Bronchial epithelial cell (primary cell): Measurements from ENCODE around the gene WDR64. TPM values are rescaled to one million over a fixed set of nuclear protein-coding genes. Genes with fewer than 3 reads are reported as not detected.
A peak's percentile ranks its signal among the peaks of the same experiment; 100 is the strongest.

Source experiments
- DNase-seq: peaks from one replicate; pipeline ENCODE4 v3.0.0-alpha.2; 2010; ENCODE audit warnings: low read depth
- FAIRE-seq: peaks from 2 replicates; lab custom pipeline; 2011; peaks lifted over from hg19 to GRCh38; lab: Jason Lieb, UNC
- H3K27me3 ChIP-seq: 2 replicates; pipeline ENCODE4 v1.5.1; 2011; ENCODE audit warnings: low read length; ENCODE audit not compliant: control insufficient read depth, insufficient read depth
- H3K36me3 ChIP-seq: 2 replicates; pipeline ENCODE4 v1.5.1; 2011; ENCODE audit warnings: low read length; ENCODE audit not compliant: control insufficient read depth, insufficient read depth
- H3K4me3 ChIP-seq: 2 replicates; pipeline ENCODE4 v1.5.1; 2011; ENCODE audit warnings: mild to moderate bottlenecking, low read depth, low read length, control low read depth
- total RNA-seq: library from RNA; depleted of rRNA; stranded (reverse); fragments of >200 nt; gene quantifications from 2 replicates; pipeline ENCODE4 v1.2.1, GENCODE V29; 2014
- TF ChIP-seq, protein P1 (sequence below): IDR thresholded peaks from 2 replicates; pipeline ENCODE4 v1.5.1; 2011; ENCODE audit warnings: mild to moderate bottlenecking, moderate library complexity, low read length, control low read depth, inconsistent platforms; ENCODE audit not compliant: insufficient read depth, severe bottlenecking

WDR64 gene
- total RNA-seq, 1 donor from 2014 or later = not detected

DNA sequence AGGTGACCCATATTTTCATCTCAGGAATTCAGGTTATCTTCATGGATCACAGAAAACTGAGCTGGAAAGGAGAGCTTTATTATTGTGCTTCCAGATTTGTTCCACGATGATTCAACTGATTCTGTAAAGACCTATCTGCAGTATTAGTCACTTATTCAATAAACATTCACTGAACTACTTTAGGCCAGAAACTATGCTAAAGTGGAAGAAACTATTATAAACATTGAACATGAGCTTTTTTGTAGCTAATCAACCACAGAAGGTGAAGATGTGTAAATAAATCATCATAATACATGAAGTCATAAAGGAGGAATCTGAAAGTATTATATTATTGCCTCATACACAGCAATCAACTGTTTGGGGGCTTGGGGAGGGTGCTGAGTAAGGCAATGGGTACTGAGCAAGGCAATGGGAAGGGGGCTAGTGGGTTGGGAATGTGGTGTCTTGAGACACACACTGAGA is 165.3 kb downstream of the WDR64 start:
- Histone ChIP-seq H3K4me3 (no peak overlapping the region), H3K36me3 (no peaks in the 10 kb centered on the region), H3K27me3 (no peaks in the 10 kb centered on the region)
- no peak for FAIRE-seq
- TF ChIP-seq, protein P1, sequence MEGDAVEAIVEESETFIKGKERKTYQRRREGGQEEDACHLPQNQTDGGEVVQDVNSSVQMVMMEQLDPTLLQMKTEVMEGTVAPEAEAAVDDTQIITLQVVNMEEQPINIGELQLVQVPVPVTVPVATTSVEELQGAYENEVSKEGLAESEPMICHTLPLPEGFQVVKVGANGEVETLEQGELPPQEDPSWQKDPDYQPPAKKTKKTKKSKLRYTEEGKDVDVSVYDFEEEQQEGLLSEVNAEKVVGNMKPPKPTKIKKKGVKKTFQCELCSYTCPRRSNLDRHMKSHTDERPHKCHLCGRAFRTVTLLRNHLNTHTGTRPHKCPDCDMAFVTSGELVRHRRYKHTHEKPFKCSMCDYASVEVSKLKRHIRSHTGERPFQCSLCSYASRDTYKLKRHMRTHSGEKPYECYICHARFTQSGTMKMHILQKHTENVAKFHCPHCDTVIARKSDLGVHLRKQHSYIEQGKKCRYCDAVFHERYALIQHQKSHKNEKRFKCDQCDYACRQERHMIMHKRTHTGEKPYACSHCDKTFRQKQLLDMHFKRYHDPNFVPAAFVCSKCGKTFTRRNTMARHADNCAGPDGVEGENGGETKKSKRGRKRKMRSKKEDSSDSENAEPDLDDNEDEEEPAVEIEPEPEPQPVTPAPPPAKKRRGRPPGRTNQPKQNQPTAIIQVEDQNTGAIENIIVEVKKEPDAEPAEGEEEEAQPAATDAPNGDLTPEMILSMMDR = no peak
- peak; percentile 67 for DNase-seq

DNA sequence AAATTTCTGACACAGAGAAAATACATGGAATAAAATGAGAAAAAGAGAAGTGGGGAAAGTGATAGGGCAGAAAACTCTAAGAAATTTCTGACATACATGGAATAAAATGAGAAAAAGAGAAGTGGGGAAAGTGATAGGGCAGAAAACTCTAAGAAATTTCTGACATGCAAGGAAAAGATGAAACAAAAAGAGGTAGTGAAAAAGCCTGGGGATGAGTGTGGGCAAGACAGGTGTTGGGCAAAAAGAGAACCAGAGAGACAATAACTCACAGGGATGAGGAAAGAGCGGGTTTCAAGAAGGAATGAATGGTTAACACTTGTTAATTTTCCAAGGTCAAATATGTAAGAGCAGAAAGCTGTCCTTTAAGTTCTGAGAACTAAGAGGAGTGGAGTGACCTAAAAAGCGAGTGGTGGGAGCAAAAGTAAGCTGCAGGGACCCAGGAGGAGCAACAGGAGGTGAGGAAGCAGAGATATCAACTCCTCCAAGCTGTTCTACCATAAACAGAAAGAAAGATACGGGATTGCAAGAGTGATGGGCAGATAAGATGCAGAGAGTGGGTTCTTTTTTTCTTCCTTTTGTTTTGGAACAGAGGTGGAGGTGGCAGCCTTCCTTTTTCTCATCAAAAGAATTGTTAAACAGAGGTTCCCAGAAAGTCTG is 166.0 kb downstream of the WDR64 start:
- no peaks in the 10 kb centered on the region for H3K27me3 ChIP-seq
- DNase-seq (no peak), FAIRE-seq (no peak)
- no peak overlapping the region for H3K4me3 ChIP-seq
- no peaks in the 10 kb centered on the region for H3K36me3 ChIP-seq
- TF ChIP-seq, protein P1 = no peak

DNA sequence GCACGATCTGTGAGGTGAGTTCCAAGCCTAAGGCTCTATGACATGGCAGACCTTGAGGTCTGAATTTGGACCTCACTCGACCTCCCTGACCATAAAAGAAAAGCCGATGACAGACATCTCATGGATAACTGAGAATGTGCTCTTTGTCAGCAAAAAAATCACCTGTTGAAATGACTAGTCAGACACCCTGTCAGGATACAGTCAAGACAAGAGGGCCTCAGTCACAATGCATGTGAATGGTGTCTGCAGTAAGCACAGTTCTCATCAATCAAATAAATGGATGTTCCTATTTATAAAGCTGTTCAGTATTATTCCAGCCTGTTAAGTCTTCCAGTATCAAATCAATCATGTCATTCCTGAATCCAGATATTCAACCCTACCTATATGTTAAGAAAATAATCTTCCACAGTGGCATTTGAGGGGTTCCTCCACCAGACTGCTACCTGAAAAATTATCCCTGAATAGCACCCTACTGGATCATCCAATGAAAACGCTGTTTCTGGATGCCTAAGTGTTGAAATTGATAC is 167.3 kb downstream of the WDR64 start:
- FAIRE-seq (no peak), DNase-seq (no peak)
- TF ChIP-seq, protein P1 = no peak
- Histone ChIP-seq H3K27me3 (no peaks in the 10 kb centered on the region), H3K4me3 (no peak overlapping the region), H3K36me3 (no peaks in the 10 kb centered on the region)

DNA sequence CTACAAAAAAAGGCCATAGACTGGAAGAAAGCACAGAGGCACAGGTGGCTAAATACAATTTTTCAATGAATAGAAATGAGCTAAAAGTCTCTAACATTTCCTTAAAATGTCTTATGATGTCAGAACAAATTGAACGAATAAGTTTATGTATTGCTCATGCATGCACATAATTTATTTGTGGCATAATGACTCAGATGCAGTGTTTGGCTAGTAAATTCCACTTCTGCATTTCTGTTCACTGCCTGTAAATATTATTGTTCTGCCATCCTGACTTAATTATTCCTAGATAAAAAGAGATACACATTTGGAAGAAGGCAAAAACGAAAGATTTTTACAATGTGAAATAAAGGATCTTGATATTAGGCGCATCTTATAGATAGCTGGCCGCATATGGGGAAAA is 169.3 kb downstream of the WDR64 start:
- no peaks in the 10 kb centered on the region for H3K27me3 ChIP-seq
- no peak overlapping the region for H3K4me3 ChIP-seq
- no peaks in the 10 kb centered on the region for H3K36me3 ChIP-seq
- FAIRE-seq = no peak
- peak; percentile 35 for DNase-seq
- TF ChIP-seq, protein P1 = no peak

DNA sequence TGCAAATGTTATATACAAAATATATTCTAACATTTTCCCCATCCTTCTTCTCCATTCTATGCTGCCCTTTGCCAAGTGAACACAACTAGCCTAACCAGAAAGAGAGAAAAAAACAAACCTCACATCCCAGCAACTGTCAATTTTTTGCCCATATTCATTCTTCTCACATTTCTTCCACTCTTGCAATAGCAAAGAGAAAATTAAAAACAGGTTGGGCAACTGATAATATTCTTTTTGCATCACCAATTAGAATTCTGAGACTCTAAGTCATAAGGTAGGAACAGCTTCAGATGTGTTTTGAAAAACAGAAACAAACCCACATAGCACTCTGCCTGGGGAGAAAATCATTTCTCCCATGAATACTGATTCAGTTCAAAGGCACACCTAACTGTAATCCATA is 170.8 kb downstream of the WDR64 start:
- TF ChIP-seq, protein P1 = no peak

More for the DNA sequence above, 170.8 kb downstream of the WDR64 start:
- Histone ChIP-seq H3K27me3 (no peaks in the 10 kb centered on the region), H3K36me3 (no peaks in the 10 kb centered on the region), H3K4me3 (no peak overlapping the region)
- DNase-seq (no peak), FAIRE-seq (no peak)
